Activated CD4-positive, alpha-beta T cell treated with anti-CD3 and anti-CD28 coated beads, Interleukin-2, Interleukin-4, amounts not matched to agents 100 ng/mL and 50 ng/mL, durations not matched to agents 16 hours and 8 hours (primary cell): ENCODE measurements around the gene EPGN.

Experiments
- DNase-seq: peaks from one replicate; pipeline ENCODE4 v3.0.0-alpha.2; 2020; ENCODE audit warnings: low spot score

Gene EPGN

GRCh38 chr4:74311696-74312313 lies 3.5 kb downstream of the EPGN start:
- DNase-seq = peak; percentile 56

GRCh38 chr4:74314329-74314728 lies 6.1 kb downstream of the EPGN start:
- DNase-seq = no peak

GRCh38 chr4:74314944-74315343 lies 6.7 kb downstream of the EPGN start:
- DNase-seq = no peak

GRCh38 chr4:74315376-74315775 lies 7.1 kb downstream of the EPGN start:
- DNase-seq = no peak

- no peak for DNase-seq
Observed at GRCh38 chr4:74316397-74316796, 8.1 kb downstream of the EPGN start.

GRCh38 chr4:74317616-74318246 lies 9.5 kb downstream of the EPGN start:
- no peak for DNase-seq

GRCh38 chr4:74318276-74318675 lies 10.0 kb downstream of the EPGN start:
- DNase-seq = no peak

- DNase-seq = no peak
Observed at GRCh38 chr4:74319470-74319869, 11.2 kb downstream of the EPGN start.

GRCh38 chr4:74320559-74321118 lies 12.4 kb downstream of the EPGN start:
- DNase-seq = peak; percentile 35

GRCh38 chr4:74322301-74322700 lies 14.0 kb downstream of the EPGN start:
- DNase-seq = no peak

- DNase-seq = no peak
Observed at GRCh38 chr4:74323663-74324062, 15.4 kb downstream of the EPGN start.

GRCh38 chr4:74324262-74324661 lies 16.0 kb downstream of the EPGN start:
- DNase-seq = no peak

GRCh38 chr4:74325886-74326285 lies 17.6 kb downstream of the EPGN start:
- DNase-seq = no peak

GRCh38 chr4:74327762-74328161 lies 19.5 kb downstream of the EPGN start:
- DNase-seq = no peak

- DNase-seq = no peak
Observed at GRCh38 chr4:74328501-74328900, 20.2 kb downstream of the EPGN start.

- DNase-seq = no peak
Observed at GRCh38 chr4:74329307-74329706, 21.0 kb downstream of the EPGN start.

GRCh38 chr4:74330295-74330750 lies 22.1 kb downstream of the EPGN start:
- no peak for DNase-seq

- no peak for DNase-seq
Observed at GRCh38 chr4:74331252-74331651, 23.0 kb downstream of the EPGN start.

GRCh38 chr4:74331944-74332343 lies 23.7 kb downstream of the EPGN start:
- DNase-seq = no peak

GRCh38 chr4:74334636-74335035 lies 26.4 kb downstream of the EPGN start:
- DNase-seq = no peak

- DNase-seq = no peak
Observed at GRCh38 chr4:74335341-74336021, 27.2 kb downstream of the EPGN start.

- no peak for DNase-seq
Observed at GRCh38 chr4:74338792-74339333, 30.6 kb downstream of the EPGN start.

- DNase-seq = no peak
Observed at GRCh38 chr4:74339501-74339900, 31.2 kb downstream of the EPGN start.
